NCI-H1436 (cell line): ENCODE results near the gene TARS2.

Experiments used
- DNase-seq: peaks from one replicate; lab custom pipeline; 2025; lab: John Stamatoyannopoulos, UW

TARS2 gene

DNA sequence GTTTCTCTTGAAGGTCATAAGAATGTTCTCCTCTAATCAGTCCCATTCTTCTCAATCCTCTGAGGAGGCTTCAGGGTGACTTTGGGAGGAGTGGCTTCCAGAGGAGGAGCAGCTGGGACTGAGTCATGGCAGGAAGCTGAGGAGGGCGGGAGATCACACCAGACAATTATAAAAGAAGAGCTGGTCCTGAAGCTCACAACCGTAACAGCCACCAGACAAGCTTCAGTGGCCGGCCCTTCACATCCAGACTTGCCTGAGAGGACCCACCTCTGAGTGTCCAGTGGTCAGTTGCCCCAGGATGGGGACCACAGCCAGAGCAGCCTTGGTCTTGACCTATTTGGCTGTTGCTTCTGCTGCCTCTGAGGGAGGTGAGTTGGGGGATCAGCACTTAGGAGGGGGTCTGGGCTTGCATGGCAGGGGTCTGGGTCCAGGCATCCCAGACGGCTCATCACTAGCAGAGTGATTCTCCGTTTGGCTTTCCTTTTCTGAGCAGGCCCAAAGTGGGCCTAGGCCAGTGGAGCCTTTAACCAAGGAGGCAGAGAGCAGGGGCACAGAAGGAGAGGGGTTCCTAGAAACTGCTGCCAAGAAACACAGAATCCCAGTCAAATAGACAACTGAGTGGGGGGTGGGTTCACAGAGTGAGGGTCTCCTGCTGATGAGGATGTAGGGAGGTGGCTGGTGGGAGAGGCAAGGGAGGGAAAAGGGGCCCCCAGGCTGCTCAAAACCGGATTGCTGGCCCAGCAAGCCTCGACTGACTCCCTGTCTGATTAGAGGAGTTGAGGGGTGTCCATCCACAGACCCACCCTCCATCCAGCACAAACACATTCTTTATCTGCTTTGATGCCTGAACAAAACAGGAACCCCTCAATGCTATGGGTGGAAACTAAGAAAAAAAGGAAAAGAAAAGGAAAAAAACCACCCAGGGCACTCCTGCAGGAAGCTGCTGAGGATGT lies 21.0 kb downstream of the TARS2 start, which contains the start of gene ECM1:
ECM1 (plus strand) TSS at position 198 of the 953 bp plus-strand sequence; CDS start at position 299, 101 bp downstream.
- no peak for DNase-seq

DNA sequence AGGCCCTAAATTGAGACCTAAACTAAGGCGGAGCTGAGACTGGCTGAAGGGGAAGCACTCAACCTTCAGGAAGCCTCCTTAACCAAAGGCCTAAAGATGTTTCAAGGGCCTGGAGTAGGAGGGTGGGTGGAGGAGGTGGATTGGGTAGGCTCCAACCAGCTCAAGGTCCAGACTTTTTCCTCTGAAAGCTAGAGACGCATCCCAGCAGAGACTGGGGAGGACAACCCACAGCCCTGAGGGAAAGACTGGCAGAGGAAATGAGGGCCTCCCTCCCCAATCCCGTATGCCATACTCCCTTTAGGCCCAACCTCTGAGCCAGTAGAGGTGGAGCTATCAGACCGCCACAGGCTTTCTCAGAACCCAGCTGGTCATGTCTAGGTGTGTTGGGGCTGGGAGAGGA lies 21.8 kb downstream of the TARS2 start:
- DNase-seq: no peak

DNA sequence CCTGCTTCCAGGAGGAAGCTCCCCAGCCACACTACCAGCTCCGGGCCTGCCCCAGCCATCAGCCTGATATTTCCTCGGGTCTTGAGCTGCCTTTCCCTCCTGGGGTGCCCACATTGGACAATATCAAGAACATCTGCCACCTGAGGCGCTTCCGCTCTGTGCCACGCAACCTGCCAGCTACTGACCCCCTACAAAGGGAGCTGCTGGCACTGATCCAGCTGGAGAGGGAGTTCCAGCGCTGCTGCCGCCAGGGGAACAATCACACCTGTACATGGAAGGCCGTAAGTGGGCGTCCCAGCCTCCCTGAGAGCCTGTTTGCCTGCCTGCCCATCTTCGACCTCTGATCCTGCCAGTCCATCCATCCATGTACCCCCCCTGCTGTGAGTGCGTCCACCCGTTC lies 24.3 kb downstream of the TARS2 start:
- DNase-seq: no peak

DNA sequence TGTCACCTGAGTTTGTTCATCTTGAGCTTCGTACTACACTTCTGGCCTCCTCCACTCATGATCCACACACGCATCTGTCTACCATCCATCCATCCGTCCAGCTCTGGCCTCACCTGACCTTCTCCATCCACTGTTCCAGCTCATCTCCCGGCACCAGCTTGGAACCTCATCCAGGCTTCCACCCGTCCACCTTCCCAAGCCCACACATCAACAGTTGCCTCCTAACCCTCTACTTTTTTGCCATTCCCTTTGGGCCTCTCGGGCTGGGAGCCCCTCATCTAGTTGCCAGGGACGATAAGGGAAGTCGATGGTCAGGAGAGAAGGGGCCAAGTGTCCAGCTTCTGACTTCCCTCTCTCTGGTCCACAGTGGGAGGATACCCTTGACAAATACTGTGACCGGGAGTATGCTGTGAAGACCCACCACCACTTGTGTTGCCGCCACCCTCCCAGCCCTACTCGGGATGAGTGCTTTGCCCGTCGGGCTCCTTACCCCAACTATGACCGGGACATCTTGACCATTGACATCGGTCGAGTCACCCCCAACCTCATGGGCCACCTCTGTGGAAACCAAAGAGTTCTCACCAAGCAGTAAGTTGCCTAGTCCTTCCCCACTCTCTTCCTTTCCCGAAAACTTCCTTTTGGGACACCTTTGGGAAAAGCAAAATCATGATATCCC lies 24.9 kb downstream of the TARS2 start:
- no peak for DNase-seq

DNA sequence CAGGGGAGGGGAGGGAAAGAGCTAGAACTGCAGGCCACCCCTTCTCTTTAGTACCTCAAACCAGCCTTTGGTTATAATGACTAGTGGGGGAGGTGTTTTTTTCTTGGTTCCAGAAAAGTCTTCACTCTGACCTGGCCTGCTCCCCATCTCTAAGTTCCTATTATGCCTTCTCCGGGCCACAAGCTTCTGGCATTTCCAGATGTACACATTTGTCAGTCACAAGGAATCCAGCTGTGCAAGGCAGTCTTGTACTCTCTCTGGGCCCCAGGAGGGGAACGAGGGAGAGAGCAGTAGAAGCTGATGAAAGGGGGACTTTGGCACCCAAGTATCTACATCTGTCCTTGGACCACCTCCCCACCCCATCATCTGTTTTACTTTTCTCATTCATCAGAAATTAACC lies 25.6 kb downstream of the TARS2 start:
- no peak for DNase-seq

DNA sequence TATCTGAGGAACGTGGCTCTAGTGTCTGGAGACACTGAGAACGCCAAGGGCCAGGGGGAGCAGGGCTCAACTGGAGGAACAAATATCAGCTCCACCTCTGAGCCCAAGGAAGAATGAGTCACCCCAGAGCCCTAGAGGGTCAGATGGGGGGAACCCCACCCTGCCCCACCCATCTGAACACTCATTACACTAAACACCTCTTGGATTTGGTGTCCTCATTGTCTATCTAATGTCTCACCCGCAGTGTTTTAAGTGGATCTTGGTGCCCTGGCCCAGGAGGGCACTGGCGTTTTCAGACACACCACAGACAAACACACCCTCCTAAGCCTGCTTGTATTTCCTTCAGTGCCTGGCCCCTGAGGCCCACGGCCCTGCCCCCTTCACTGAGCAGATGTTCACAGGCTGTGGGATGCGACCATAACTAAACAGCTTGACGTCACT lies 26.2 kb downstream of the TARS2 start:
- no peak for DNase-seq

DNA sequence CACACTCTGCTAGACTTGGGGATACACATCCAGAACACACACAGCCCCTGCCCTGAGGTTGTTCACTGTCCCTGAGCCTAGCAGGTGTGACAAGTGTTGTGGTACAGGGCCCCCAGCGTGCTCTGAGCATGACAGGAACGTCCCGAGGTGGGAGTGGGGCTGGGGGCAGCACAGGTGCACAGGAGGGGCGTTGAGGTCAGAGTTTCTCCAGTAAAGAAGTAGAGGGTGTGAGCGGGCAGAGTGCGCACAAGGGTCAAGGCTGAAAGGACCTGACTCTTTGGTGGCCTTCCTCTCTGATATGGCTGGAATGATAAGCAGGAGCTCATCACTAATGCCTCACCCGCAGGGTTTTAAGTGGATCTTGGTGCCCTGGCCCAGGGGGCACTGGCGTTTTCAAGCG lies 27.0 kb downstream of the TARS2 start:
- DNase-seq: no peak

DNA sequence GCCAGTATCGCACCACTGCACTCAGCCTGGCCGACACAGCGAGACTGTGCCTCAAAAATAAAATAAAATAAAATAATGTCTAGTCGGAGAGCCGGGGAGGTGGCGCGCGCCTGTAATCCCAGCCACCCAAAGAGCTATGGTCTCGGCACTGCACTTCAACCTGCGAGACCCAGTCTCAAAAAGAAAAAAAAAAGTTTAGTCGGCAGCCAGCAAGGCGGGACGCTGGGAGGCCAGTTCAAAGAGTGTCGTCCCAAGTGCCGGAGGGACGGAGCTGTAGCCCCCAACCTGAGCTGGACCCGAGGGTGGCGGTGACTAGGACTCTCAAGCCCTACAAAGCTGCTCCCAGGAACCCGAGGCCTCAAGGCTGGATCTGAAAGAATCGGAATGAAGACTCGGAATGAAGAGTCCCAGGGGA lies 27.7 kb downstream of the TARS2 start:
- DNase-seq: no peak

DNA sequence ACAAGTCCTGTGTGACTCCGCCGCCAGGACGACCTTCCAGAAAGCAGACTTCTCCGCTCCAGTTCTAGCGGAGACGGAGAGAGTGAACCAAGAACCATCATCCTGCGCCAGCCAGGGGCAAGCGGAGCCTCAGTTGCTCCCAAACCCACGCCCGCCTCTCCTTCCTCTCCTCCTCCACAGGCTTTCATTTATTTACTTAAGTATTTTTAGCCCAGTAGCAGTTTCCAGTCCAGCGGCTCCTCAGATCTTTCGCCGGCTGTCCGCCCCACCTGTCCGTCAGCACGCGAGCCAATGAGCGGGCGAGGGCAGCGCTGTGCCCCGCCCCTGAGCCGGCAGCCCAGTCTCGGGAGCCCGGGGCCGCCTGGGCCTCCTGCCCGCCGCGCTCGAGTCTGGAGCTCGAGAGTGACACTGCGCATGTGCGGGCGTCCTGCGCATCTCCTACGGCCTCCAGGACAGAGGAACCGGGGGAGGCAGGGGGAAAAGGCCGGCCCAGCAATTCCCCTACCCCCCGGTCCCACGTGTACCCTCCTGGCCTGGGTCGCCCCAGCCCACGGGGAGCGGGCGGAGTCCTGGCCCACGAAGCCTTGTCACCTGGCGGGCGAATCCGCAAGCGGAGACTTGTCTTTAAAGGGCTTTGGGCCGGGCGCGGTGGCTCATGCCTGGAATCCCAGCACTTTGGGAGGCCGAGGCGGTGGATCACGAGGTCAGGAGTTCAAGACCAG lies 28.3 kb downstream of the TARS2 start, which contains the start of gene FALEC:
FALEC (plus strand) TSS at position 425 of the 722 bp plus-strand sequence.
- DNase-seq: peak; percentile 90

DNA sequence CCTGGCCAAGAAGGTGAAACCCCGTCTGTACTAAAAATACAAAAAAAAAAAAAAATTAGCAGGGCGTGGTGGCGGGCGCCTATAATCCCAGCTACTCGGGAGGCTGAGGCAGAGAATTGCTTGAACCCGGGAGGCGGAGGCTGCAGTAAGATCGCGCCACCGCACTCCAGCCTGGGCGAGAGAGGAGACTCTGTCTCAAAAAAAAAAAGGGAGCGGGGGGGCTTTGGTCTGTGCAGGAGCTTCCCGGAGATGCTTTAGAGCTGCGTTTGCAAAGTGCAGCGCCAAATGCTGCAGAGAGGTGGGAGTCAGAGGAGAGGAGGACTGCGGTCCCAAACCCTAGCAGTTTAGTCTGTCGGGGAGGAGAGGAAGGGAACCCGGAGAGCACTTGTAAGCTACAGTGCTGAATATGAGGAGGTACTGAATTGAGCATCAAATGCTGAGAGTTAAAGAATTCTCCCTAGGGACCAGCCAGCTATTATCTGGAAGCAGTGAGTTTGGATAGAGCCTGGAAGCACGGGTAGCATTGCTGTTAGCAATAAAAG lies 28.9 kb downstream of the TARS2 start:
- peak; percentile 49 for DNase-seq

DNA sequence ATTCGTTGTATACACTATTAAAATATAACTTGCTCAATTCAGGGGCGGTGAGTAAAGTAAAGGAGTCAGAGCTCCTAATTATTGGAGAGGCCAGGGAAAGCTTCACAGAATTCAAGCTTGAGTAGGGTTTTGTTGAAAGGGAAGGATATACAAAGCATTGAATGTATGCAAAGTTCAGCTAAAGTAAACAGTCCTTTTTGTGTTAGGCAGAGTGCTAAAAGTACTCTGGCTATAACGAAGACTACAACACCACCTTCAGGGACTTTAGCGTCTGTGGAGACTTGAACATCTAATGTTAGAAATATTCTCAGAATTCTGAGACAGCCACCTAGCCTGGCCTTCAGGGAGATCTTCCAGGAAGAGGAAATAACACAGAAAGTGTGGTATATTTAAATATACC lies 29.4 kb downstream of the TARS2 start:
- DNase-seq: no peak

DNA sequence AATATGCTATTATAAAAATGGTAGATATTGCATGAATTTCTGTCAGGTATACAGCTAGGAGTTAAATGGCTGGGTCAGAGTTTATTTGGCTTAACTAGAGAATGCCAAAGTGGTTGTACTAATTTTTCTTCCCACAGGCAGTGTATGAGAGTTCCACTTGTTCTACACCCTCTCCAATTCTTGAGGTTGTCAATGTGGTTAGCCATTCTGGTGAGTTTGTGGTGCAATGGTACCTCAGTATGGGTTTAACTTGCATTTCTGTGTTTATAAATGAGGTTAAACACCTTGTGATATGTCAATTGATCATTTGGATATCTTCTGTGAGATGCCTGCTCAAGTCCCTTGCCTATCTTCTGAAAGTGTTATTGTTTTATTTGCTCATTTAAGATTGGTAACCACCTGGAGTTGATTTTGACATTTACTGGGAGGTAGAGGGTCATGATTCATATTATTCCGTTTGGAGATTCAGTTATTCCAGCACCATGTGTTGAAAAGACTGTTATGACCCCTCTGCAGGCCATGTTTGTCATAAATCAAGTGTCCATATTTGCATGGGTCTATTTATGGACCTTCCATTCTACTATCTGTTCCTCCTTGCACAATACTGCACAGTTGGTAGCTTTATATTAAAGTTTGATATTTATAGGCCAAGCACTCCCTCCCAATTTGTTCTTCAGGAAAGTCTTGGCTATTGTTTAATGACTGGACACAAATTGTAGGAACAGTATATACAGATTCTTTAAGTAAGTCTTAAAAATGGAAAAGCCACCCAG lies 34.2 kb downstream of the TARS2 start:
- DNase-seq: no peak

DNA sequence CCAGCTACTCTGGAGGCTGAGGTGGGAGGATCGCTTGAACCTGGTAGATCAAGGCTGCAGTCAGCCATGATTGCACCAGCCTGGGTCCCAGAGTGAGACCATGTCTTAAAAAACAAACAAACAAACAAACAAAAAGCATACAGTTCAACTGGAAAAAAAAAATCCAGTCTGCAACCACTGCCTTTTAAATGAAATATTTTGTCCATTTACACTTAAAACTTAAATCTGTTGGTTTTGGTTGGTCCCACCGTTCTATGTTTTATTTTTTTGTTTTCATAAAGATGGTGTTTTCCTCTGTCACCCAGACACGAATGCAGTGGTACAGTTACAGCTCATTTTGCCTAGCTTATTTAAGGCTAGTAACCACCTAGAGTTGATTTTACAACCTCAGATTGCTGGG lies 38.1 kb downstream of the TARS2 start:
- no peak for DNase-seq

DNA sequence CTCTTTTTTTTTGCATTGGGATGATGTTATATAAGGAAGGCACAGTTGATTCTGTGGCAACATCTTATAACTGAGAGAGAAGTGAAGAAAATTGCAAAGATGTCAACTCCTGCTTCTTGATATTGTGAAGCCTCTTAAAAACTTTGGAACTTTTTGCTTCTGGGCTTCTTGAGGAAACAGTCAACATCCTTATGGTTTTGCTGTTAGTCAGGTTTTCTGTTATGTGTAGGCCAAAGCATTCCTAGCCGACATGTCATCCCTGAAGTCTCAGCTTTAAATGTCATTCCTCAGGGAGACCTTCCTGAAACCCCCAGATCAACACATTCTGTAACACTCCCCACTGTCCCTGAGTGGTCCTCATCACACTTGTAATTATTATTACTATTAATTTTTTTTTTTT lies 41.0 kb downstream of the TARS2 start:
- DNase-seq: no peak

DNA sequence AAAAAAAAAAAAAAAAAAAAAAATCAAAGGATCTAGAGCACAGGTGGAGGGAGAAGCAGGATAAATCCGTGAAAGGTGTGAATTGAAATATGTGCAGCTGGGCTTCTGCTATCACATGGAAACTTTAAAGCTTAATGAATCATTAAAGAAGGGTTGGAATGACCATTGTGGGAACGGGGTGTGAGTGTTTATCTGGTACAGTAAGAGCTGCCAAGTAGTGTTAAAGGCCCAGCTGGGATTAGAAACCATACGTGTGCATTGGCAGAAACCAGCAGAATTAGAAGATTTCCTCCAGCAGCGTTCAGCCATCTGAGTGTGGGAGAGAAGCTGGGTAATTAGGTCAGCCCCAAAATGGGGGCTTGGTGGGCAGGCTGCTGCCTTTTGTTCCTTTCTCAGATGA lies 41.8 kb downstream of the TARS2 start:
- no peak for DNase-seq

DNA sequence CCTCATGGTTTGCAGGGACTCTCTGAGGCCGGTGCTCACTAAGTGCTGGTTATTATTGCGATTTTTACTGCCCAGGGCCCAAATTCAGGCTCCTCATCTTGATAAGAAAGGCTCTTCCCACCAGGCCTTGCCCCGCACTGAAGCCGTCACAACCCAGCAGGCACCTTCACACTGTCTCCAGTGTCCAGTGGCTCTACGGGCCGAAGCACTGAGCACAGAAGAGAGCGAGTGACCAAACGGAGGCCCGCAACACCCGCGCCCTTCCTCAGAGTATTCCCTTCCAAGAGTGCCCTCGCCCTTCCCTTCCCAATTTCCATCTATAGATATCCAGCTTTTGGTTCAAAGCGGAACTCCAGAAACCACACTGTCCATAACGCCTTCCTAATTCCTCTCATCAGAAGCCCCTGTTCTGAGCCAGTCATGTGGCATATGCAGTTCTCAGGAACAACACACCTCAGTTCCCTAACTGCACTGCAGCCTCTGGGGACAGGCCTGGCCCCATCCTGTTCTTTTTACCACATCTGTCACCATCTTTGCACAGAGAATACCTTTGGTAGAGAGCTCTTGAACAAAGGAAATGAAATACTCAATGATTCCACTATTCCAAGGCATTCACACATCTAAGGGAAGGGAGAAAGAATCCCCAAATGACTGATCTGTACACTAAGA lies 43.4 kb downstream of the TARS2 start:
- no peak for DNase-seq

DNA sequence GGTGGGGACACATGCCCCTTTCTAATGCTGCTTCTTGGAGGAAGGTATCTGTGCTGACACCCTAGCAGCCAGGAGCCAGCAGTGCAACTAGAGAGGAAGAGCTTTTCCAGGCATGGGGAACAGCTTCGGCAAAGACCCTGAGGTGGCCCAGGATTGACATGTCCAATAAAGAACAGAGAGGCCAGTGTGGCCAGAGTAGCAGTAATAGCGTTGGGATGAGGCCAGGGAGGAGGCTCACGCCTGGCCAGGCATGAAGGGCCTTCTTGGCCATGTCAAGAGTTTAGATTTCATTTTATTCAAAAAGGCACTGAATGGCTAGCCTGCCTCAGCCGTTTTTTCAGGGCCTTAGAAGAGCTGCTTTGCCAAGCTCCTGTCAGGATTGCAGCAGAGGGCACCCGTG lies 45.6 kb downstream of the TARS2 start:
- no peak for DNase-seq

DNA sequence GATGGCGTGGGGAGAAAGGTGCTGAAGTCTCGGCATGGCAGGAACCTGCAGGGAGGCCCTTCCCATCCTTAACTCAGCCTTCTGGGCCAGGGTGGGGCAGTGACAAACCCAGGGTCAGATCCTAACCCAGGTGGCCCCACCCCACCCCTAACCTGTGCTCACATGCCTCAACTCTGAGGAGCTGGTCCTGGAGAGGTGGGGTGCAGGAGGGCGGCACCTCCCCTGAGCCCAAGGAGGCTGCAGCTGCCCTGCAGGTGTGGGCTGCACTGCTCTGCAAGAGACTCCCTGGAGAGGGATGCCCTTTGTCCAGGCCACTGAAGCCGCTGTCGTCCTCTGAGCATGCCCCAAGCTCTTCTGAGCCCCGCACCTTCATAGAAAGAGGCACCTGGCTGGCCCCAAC lies 46.8 kb downstream of the TARS2 start:
- no peak for DNase-seq

DNA sequence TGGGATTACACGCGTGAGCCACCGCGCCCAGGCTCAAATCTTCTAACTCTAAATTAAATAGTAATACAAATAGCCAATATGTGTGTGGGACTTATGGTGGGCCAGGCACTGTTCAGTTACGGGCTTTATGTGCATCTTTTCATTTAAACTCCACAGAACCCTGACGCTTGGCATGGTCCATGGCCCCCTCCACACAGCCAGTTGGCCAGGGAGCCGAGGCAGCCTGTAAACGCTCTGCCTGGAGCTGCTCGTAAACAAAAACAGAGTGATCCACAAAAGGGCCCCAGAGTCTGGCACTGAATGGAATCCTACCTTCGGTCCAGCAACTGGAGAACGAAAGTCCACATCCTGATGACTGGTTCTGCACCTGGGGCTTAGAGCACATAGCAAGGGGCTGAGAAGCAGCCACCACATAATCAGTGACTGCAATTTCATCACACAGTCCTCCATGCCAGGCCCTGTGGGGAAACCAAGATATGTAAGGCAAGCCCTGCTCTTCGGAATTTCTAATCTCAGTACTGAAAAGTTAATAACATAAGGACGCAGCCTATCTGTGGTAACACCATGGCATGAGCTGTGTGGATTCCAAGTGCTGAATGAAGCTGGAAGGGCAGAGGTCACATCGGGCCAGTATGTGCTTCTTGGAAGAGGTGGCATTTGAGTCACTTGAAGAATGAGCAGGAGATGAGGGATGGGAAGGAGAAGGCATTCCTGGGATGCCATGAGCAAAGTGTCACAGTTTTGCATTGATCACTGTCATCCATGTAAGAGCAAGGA lies 48.5 kb downstream of the TARS2 start:
- DNase-seq: no peak
